Colonic mucosa (tissue), 4 donors: ENCODE measurements around the gene PIK3R2. TPM values are rescaled to one million over a fixed set of nuclear protein-coding genes. Genes with fewer than 3 reads are reported as not detected.

Experiments used
- DNase-seq: peaks from one replicate; pipeline ENCODE4 v3.0.0-alpha.2; 2020
- H3K27ac ChIP-seq: fragments of 200-600 bp; one replicate; pipeline ENCODE4 v1.8.0; 2021
- H3K27me3 ChIP-seq: fragments of 200-600 bp; one replicate; pipeline ENCODE4 v1.8.0; 2021
- H3K36me3 ChIP-seq: fragments of 200-600 bp; one replicate; pipeline ENCODE4 v1.8.0; 2021
- H3K4me1 ChIP-seq: fragments of 200-600 bp; one replicate; pipeline ENCODE4 v1.8.0; 2021; ENCODE audit warnings: mild to moderate bottlenecking
- H3K4me3 ChIP-seq: fragments of 200-600 bp; one replicate; pipeline ENCODE4 v1.8.0; 2021
- H3K9ac ChIP-seq, 2 donors: one replicate each; pipeline ENCODE4 v1.7.0; 2013; ENCODE audit warnings: control low read depth in 2 of 2, low read depth in 2 of 2, low read length in 2 of 2
- H3K9me3 ChIP-seq: fragments of 200-600 bp; one replicate; pipeline ENCODE4 v1.8.0; 2021
- CTCF ChIP-seq: fragments of 200-600 bp; IDR thresholded peaks from one replicate; pipeline ENCODE4 v1.8.0; 2022; ENCODE audit warnings: antibody characterized with exemption, mild to moderate bottlenecking
- intact Hi-C: fragments of 100-400 bp; cut with DNase I; formaldehyde crosslinking; loops from one replicate; pipeline ENCODE4 v1.14.1; 2022
- total RNA-seq, 2 donors: library from RNA; stranded (reverse); fragmentation: NEBNext Ultra II Directional in 1 of 2; extraction: Animal tissue kit (Norgen Biotek cat#: 25700) in 1 of 2; gene quantifications; one replicate each; pipeline ENCODE4 v1.2.1, GENCODE V29; 2021
- donor health status: healthy.
- donor health status: DM: no; HTN: no; CAD: no.
- donor health status: DM: no; HTN: no; CAD: no.

Gene PIK3R2
- total RNA-seq, 2 donors from 2014 or later, result 42.9 to 48.2 TPM

GRCh38 chr19:18167011-18167410, 14.0 kb downstream of the PIK3R2 start:
- no peak overlapping the region for H3K4me3 ChIP-seq
- no peaks in the 10 kb centered on the region for H3K4me1 ChIP-seq
- no peak overlapping the region for H3K9ac ChIP-seq
- intact Hi-C loops, result loop anchor here (5.0 kb wide), 1 partner anchor 55 kb away; no protein-coding TSS in a partner anchor
- no peaks in the 10 kb centered on the region for H3K27me3 ChIP-seq
- H3K36me3 ChIP-seq, result no peaks in the 10 kb centered on the region
- DNase-seq, result no peak
- no peak for TF ChIP-seq CTCF
- H3K9me3 ChIP-seq, result no peaks in the 10 kb centered on the region
- no peak overlapping the region for H3K27ac ChIP-seq

- Histone ChIP-seq H3K4me1 (no peaks in the 10 kb centered on the region), H3K9ac (no peak overlapping the region), H3K27me3 (no peaks in the 10 kb centered on the region), H3K36me3 (no peaks in the 10 kb centered on the region), H3K4me3 (no peak overlapping the region), H3K9me3 (no peaks in the 10 kb centered on the region), H3K27ac (no peak overlapping the region)
- TF ChIP-seq CTCF, result peak; percentile 74
- intact Hi-C loops, result loop anchor here (5.0 kb wide), 1 partner anchor 56 kb away; no protein-coding TSS in a partner anchor
- DNase-seq, result no peak
Measured at GRCh38 chr19:18167975-18168645, 15.1 kb downstream of the PIK3R2 start.

DNA sequence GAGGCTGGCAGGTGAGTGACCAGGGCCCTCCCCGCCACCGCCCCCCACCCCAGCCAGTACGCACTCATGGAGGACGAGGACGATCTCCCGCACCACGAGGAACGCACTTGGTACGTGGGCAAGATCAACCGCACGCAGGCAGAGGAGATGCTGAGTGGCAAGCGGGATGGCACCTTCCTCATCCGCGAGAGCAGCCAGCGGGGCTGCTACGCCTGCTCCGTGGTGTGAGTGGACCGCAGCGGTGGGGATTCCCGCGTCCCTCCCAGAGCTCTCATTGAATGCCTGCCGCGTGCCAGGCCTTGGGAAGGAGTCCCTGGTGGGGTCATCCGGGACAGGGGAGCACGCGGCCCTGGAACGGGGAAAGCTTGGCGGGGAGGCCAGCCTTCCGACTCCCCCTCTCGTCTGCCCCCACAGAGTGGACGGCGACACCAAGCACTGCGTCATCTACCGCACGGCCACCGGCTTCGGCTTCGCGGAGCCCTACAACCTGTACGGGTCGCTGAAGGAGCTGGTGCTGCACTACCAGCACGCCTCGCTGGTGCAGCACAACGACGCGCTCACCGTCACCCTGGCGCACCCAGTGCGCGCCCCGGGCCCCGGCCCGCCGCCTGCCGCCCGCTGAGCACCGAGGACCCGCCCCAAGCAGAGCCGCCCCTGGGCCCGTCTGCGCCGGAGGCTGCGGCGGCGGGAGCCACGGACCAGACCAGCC, 15.9 kb downstream of the PIK3R2 start:
- DNase-seq, result no peak
- no peak overlapping the region for H3K27ac ChIP-seq
- no peak overlapping the region for H3K9ac ChIP-seq
- TF ChIP-seq CTCF, result no peak
- H3K9me3 ChIP-seq, result no peaks in the 10 kb centered on the region
- H3K36me3 ChIP-seq, result no peaks in the 10 kb centered on the region
- no peaks in the 10 kb centered on the region for H3K4me1 ChIP-seq
- H3K27me3 ChIP-seq, result no peaks in the 10 kb centered on the region
- intact Hi-C loops, result loop anchor here (5.0 kb wide), 1 partner anchor 57 kb away; no protein-coding TSS in a partner anchor
- H3K4me3 ChIP-seq, result no peak overlapping the region

DNA sequence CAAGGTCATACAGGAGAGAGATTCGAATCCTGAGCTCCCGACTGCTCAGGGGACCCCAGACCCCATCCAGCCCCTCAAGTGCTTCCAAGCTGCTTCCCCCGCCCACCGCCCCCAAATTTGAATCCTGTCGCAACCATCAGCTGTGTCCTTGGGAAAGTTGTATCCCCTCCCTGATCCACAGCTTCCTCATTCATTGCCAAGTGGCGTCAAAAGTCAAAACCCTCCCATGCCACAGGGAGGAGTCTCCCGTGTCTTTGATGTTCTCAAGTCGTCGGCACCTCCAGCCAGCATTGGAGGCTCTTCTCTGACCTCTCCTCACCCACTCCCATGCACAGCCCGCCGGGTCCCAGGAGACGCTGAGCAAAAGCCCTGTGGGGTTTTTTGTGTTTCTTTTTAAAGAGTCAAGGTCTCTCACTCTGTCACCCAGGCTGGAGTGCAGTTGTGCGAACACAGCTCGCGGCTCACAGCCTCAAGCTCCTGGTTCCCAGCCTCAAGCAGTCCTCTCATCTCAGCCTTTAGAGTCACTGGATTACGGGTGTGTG, 17.8 kb downstream of the PIK3R2 start:
- no peak for TF ChIP-seq CTCF
- Histone ChIP-seq H3K4me1 (peaks cover 8% of the 10 kb centered on the region), H3K27me3 (no peaks in the 10 kb centered on the region), H3K4me3 (no peak overlapping the region), H3K27ac (peak overlapping the region; percentile 36), H3K36me3 (no peaks in the 10 kb centered on the region), H3K9me3 (no peaks in the 10 kb centered on the region), H3K9ac (peak overlapping the region in 1 of 2 donors; percentile 32)
- no peak for DNase-seq
- intact Hi-C loops, result no loop called here

- H3K36me3 ChIP-seq, result peaks cover under 1% of the 10 kb centered on the region
- H3K4me1 ChIP-seq, result peaks cover 8% of the 10 kb centered on the region
- peak overlapping the region in 1 of 2 donors; percentile 21 for H3K9ac ChIP-seq
- DNase-seq, result no peak
- no peak for TF ChIP-seq CTCF
- H3K27ac ChIP-seq, result no peak overlapping the region
- no peaks in the 10 kb centered on the region for H3K9me3 ChIP-seq
- H3K27me3 ChIP-seq, result no peaks in the 10 kb centered on the region
- no peak overlapping the region for H3K4me3 ChIP-seq
- intact Hi-C loops, result no loop called here
Measured at GRCh38 chr19:18171605-18172327, 18.8 kb downstream of the PIK3R2 start.
